ENCODE results near the gene ABCA3.
"Not testable (repeated sequence)": the region's sequence is repeated elsewhere in the genome, so short reads cannot be mapped to it uniquely, and the experiment has no call there.

ABCA3 gene

GRCh38 chr16:2340564-2341455 lies at the start of gene ABCA3:
Gene ABCA3, minus strand, starts transcription at chr16:2340728. Its CDS starts 14,262 bp downstream, at chr16:2326466.
- DNase-seq = peak; percentile 93

GRCh38 chr16:2388875-2389433 lies 48.4 kb upstream of the ABCA3 start:
- DNase-seq = no peak

- DNase-seq = no peak
Observed at GRCh38 chr16:2388139-2388874, 47.8 kb upstream of the ABCA3 start.

- DNase-seq = no peak
Observed at GRCh38 chr16:2386990-2387389, 46.5 kb upstream of the ABCA3 start.

- DNase-seq = not testable (repeated sequence)
Observed at GRCh38 chr16:2385982-2386381, 45.5 kb upstream of the ABCA3 start.

GRCh38 chr16:2385190-2385836 lies 44.8 kb upstream of the ABCA3 start:
- no peak for DNase-seq

GRCh38 chr16:2384426-2384825 lies 43.9 kb upstream of the ABCA3 start:
- DNase-seq = no peak

GRCh38 chr16:2383501-2383900 lies 43.0 kb upstream of the ABCA3 start:
- no peak for DNase-seq

GRCh38 chr16:2374644-2375043 lies 34.1 kb upstream of the ABCA3 start:
- no peak for DNase-seq

GRCh38 chr16:2373176-2373575 lies 32.6 kb upstream of the ABCA3 start:
- no peak for DNase-seq

GRCh38 chr16:2372684-2373083 lies 32.2 kb upstream of the ABCA3 start:
- no peak for DNase-seq

- no peak for DNase-seq
Observed at GRCh38 chr16:2371421-2371820, 30.9 kb upstream of the ABCA3 start.

GRCh38 chr16:2370721-2371120 lies 30.2 kb upstream of the ABCA3 start:
- DNase-seq = no peak

- no peak for DNase-seq
Observed at GRCh38 chr16:2366660-2367309, 26.3 kb upstream of the ABCA3 start.

- DNase-seq = no peak
Observed at GRCh38 chr16:2365397-2366294, 25.1 kb upstream of the ABCA3 start.

- no peak for DNase-seq
Observed at GRCh38 chr16:2364638-2365210, 24.2 kb upstream of the ABCA3 start.

- DNase-seq = no peak
Observed at GRCh38 chr16:2362218-2362617, 21.7 kb upstream of the ABCA3 start.

GRCh38 chr16:2361129-2361528 lies 20.6 kb upstream of the ABCA3 start:
- DNase-seq = no peak

GRCh38 chr16:2359919-2360318 lies 19.4 kb upstream of the ABCA3 start:
- DNase-seq = no peak

- DNase-seq = no peak
Observed at GRCh38 chr16:2358811-2359210, 18.3 kb upstream of the ABCA3 start.

GRCh38 chr16:2357331-2357730 lies 16.8 kb upstream of the ABCA3 start:
- DNase-seq = no peak
